Spleen (tissue), 11 donors: ENCODE data around the gene WDR91. TPM values are rescaled to one million over a fixed set of nuclear protein-coding genes. Genes with fewer than 3 reads are reported as not detected.

Source experiments
- DNase-seq: peaks from one replicate; pipeline ENCODE4 v3.0.0-alpha.2; 2020
- H3K27ac ChIP-seq, 8 donors: fragments of 200-600 bp; sonication (generic) in 7 of 8; 1 replicate in 4 of 8; 2 replicates in 4 of 8; pipeline versions ENCODE4 v1.5.0 to v1.8.0; 2016 to 2021; ENCODE audit warnings: inconsistent platforms in 4 of 8, mild to moderate bottlenecking in 4 of 8, moderate library complexity in 1 of 8
- H3K27me3 ChIP-seq, 7 donors: fragments of 200-600 bp; sonication (generic) in 6 of 7; replicated peaks in 1 of 7; 1 replicate in 4 of 7; 2 replicates in 3 of 7; pipeline versions ENCODE4 v1.5.0 to v1.8.0; 2016 to 2021; ENCODE audit warnings: inconsistent platforms in 3 of 7, mild to moderate bottlenecking in 1 of 7
- H3K36me3 ChIP-seq, 6 donors: fragments of 200-600 bp; sonication (generic) in 5 of 6; 1 replicate in 4 of 6; 2 replicates in 2 of 6; pipeline versions ENCODE4 v1.5.0 to v1.8.0; 2016 to 2021; ENCODE audit warnings: inconsistent platforms in 2 of 6
- H3K4me1 ChIP-seq, 6 donors: fragments of 200-600 bp; sonication (generic) in 5 of 6; 1 replicate in 3 of 6; 2 replicates in 3 of 6; pipeline versions ENCODE4 v1.5.0 to v1.8.0; 2016 to 2021; ENCODE audit warnings: inconsistent platforms in 3 of 6
- H3K4me3 ChIP-seq, 8 donors: fragments of 200-600 bp; sonication (generic) in 7 of 8; 1 replicate in 4 of 8; 2 replicates in 4 of 8; pipeline versions ENCODE4 v1.5.0 to v1.8.0; 2016 to 2021; ENCODE audit warnings: inconsistent platforms in 4 of 8, mild to moderate bottlenecking in 4 of 8, moderate library complexity in 2 of 8
- H3K9me3 ChIP-seq, 8 donors: fragments of 200-600 bp; sonication (generic) in 7 of 8; 1 replicate in 4 of 8; 2 replicates in 4 of 8; pipeline versions ENCODE4 v1.5.0 to v1.8.0; 2016 to 2021; ENCODE audit warnings: inconsistent platforms in 4 of 8
- POLR2A ChIP-seq, 3 donors: fragments of 450-650 bp; IDR thresholded peaks; one replicate each; pipeline ENCODE4 v1.5.1; 2017; ENCODE audit warnings: antibody characterized with exemption in 3 of 3, mild to moderate bottlenecking in 1 of 3
- POLR2AphosphoS5 ChIP-seq, 3 donors: sonication (generic); formaldehyde crosslinking; IDR thresholded peaks; one replicate each; pipeline ENCODE4 v1.5.1; 2017; ENCODE audit warnings: antibody characterized with exemption in 3 of 3
- WGBS, 5 donors: extraction: QIAGEN DNeasy Blood & Tissue Kit in 3 of 5; methylation state at CpG; one replicate each; pipeline versions ENCODE4 v1.1.5 to v1.1.7; 2013 to 2018; 5-methylcytosine and 5-hydroxymethylcytosine counted together
- intact Hi-C: fragments of 100-400 bp; cut with DNase I; formaldehyde crosslinking; loops from one replicate; pipeline ENCODE4 v1.15.0; 2023; ENCODE audit warnings: low total_unique reads
- polyA plus RNA-seq, 3 donors: library from polyadenylated mRNA; stranded (reverse); fragments of 200-250 nt; gene quantifications; one replicate each; pipeline ENCODE4 v1.2.1, GENCODE V29; 2013
- total RNA-seq, 7 donors: library from RNA; depleted of rRNA in 3 of 7; stranded (reverse); fragments of >200 nt in 3 of 7; fragmentation: NEBNext Ultra II Directional in 4 of 7; extraction: Animal tissue kit (Norgen Biotek cat#: 25700) in 4 of 7; gene quantifications; one replicate each; pipeline versions ENCODE4 v1.1.0 to v1.2.1, GENCODE V29; 2016 to 2021
- TF ChIP-seq, protein P1 (sequence below), 11 experiments: fragments of 200-600 bp in 7 of 11; fragments of 450-650 bp in 4 of 11; sonication (generic) in 4 of 11; IDR thresholded peaks in 8 of 11; conservative IDR thresholded peaks in 3 of 11; 1 replicate in 7 of 11; 2 replicates in 4 of 11; pipeline versions ENCODE4 v1.4.0 to v1.8.0; 2016 to 2021; ENCODE audit warnings: antibody characterized with exemption in 11 of 11, inconsistent platforms in 4 of 11, mild to moderate bottlenecking in 1 of 11
- donor health status: healthy with polysubstance abuse.
- donor health status: DM: no; HTN: no; CAD: no; lungs with moderate emphysema.
- donor health status: DM: no; HTN: no; CAD: no.
- donor health status: Bipolar disorder and iron deficiency.
- donor health status: healthy.
- donor health status: DM: no; HTN: no; CAD: no.
- donor health status: DM: yes; HTN: yes; CAD: no.

Gene WDR91
- total and polyA plus RNA-seq, 10 donors, result 6.9 to 31.3 (median 21.0) TPM

DNA sequence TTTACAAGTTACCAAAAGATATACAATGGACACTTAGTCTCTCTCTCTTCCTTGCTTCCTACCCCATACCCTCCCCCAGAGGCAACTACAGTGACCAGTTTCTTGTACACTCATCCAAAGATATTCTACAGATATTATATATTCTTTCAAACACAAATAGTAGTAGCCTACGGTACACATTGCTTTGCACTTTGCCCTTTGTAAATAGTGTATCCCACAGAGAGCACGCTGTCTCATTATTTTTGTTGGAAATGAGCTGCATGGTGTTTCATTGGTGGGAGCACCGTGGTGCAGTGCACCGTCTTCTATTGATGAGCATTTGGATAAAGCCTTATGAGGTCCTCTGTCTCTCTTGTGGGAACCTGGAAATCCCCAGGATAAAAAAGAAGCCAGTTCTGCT, 46.5 kb upstream of the WDR91 start:
- Histone ChIP-seq H3K4me1 (peaks cover 5 to 43% (median 15%) of the 10 kb centered on the region in 6 donors), H3K36me3 (no peaks in the 10 kb centered on the region), H3K9me3 (no peaks in the 10 kb centered on the region), H3K4me3 (no peak overlapping the region), H3K27me3 (no peaks in the 10 kb centered on the region), H3K27ac (no peak overlapping the region)
- WGBS, 5 donors, result 65 to 90% (median 73%) methylated on average over 4 of the region's 4 CpGs
- TF ChIP-seq POLR2A (IDR thresholded peaks at IDR 0.05) (no peak), POLR2AphosphoS5 (IDR thresholded peaks at IDR 0.05) (no peak)
- TF ChIP-seq, protein P1, sequence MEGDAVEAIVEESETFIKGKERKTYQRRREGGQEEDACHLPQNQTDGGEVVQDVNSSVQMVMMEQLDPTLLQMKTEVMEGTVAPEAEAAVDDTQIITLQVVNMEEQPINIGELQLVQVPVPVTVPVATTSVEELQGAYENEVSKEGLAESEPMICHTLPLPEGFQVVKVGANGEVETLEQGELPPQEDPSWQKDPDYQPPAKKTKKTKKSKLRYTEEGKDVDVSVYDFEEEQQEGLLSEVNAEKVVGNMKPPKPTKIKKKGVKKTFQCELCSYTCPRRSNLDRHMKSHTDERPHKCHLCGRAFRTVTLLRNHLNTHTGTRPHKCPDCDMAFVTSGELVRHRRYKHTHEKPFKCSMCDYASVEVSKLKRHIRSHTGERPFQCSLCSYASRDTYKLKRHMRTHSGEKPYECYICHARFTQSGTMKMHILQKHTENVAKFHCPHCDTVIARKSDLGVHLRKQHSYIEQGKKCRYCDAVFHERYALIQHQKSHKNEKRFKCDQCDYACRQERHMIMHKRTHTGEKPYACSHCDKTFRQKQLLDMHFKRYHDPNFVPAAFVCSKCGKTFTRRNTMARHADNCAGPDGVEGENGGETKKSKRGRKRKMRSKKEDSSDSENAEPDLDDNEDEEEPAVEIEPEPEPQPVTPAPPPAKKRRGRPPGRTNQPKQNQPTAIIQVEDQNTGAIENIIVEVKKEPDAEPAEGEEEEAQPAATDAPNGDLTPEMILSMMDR (IDR thresholded peaks at IDR 0.05 in 8 of 11, conservative IDR thresholded peaks at IDR 0.05 in 3 of 11), result no peak
- intact Hi-C loops, result no loop called here
- DNase-seq, result no peak

DNA sequence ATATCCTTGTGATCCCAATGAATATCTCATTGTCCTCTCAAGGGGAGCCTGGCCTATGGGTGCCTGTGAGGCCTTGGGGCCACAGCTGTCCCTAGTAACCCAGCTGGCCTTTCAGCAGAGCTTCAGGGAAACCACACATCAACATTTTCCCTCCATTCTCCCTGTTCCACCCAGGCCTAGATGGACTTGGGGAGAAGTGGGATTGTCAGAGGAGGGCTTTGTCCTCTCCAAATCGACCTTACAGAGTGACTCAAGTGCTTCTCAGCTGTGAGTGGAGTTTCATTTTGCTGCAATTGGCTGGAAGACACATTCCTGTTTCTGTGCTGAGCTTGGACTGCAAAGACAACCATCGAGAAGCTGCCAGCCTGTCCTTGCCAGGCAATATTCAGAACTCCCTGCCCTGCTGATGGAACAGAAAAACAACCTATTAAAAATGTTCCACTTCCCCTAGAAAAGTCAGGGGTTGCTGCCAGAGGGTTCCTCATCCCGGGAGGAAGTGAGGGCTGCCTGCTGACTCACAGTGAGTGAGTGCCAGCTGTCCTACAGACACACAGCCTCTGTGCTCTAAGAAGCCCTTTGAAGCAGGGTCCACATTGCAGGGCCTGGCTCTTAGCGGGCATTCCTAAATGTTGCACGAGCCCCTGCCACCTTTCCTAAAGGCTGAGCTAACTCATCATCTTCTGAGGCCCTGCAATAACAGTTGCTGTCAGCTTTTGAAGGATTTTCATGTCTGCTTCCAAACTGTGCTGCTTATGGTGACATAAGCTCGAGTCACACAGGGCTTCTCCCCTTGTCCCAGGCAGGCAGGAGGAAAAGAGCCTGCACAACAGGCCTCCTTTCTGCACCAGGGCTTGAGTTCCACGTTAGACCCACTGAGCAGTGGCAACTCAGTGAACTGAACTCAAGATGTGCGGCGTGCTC, 42.8 kb upstream of the WDR91 start:
- Histone ChIP-seq H3K27ac (peak overlapping the region in 7 of 8 donors; percentile 16 to 79 (median 67)), H3K36me3 (no peaks in the 10 kb centered on the region), H3K27me3 (no peaks in the 10 kb centered on the region), H3K4me1 (peaks cover 5 to 39% (median 13%) of the 10 kb centered on the region in 6 donors), H3K9me3 (no peaks in the 10 kb centered on the region), H3K4me3 (no peak overlapping the region)
- TF ChIP-seq POLR2AphosphoS5 (IDR thresholded peaks at IDR 0.05), result peak in 1 of 3 donors; percentile 36
- TF ChIP-seq, protein P1 (IDR thresholded peaks at IDR 0.05 in 8 of 11, conservative IDR thresholded peaks at IDR 0.05 in 3 of 11), result no peak
- TF ChIP-seq POLR2A (IDR thresholded peaks at IDR 0.05), result no peak
- intact Hi-C loops, result no loop called here
- 28 to 37% (median 30%) methylated on average over 8 to 9 of the region's 9 CpGs for WGBS, 5 donors
- peak; percentile 82 for DNase-seq

DNA sequence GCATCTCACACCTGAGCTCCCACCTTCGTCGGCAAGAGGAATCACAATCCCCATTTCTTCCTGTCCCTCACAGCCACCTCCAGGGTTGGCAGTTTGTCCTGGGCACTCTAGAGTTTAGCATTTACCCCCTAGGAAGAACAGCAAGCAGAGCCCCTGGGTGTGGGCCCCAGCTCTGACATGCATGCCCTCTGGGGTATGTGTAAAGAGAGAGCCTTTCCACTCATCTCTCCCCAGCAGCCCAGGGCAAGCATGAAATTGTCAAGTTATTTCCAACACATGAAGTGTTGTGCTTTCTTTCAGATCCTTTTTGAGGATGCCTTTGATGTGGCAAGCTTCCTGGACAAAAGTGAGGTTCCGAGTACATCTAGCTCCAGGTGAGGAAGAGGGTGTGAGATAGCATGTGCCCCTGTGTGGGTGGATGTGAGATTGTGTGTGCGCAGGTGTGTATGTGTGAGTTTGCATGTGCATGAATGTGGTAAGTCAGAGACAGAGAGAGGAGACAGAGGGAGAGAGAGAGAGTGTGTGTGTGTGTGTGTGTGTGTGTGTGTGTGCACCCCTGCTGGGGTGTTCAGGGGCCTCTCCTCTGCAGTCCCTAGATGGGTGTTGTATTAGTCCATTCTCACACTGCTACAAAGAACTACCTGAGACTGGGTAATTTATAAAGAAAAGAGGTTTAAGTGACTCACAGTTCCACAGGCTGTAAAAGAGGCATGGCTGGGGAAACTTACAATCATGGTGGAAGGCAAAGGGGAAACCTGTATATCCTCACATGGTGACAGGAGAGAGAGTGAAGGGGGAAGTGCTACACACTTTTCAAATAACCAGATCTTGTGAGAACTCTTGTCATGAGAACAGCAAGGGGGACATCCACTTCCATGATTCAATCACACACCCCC, 40.4 kb upstream of the WDR91 start:
- Histone ChIP-seq H3K36me3 (no peaks in the 10 kb centered on the region), H3K4me1 (peaks cover 5 to 28% (median 13%) of the 10 kb centered on the region in 6 donors), H3K4me3 (no peak overlapping the region), H3K27ac (no peak overlapping the region), H3K9me3 (no peaks in the 10 kb centered on the region), H3K27me3 (no peaks in the 10 kb centered on the region)
- intact Hi-C loops, result no loop called here
- TF ChIP-seq, protein P1 (IDR thresholded peaks at IDR 0.05 in 8 of 11, conservative IDR thresholded peaks at IDR 0.05 in 3 of 11), result no peak
- TF ChIP-seq POLR2AphosphoS5 (IDR thresholded peaks at IDR 0.05) (no peak), POLR2A (IDR thresholded peaks at IDR 0.05) (no peak)
- DNase-seq, result peak; percentile 27
- 83 to 87% (median 86%) methylated on average over 4 of the region's 4 CpGs for WGBS, 5 donors
